ENCODE results near the gene PXN. TPM values are rescaled to one million over a fixed set of nuclear protein-coding genes. Genes with fewer than 3 reads are reported as not detected.
A peak's percentile ranks its signal among the peaks of the same experiment; 100 is the strongest.

The PXN gene
- polyA plus RNA-seq, 2 of the 4 experiments (the other 2 are of a cell fraction): 40.1 to 97.0 TPM

GRCh38 chr12:120228291-120229070 is 37.0 kb downstream of the PXN start (continued):
- TF ChIP-seq CBX2 (IDR thresholded peaks at IDR 0.05; ENCODE audit: borderline replicate concordance, low read depth) (no peak), MYC (IDR thresholded peaks at IDR 0.05; ENCODE audit: borderline replicate concordance, low read length) (peak; percentile 81; the same call in 1 of the 2 replicates), FOXS1 (CRISPR knock-in tag; IDR thresholded peaks at IDR 0.05) (no peak), TP53 (CRISPR knock-in tag; IDR thresholded peaks at IDR 0.05) (no peak; the same call in 1 of the 2 replicates), BCL3 (IDR thresholded peaks at IDR 0.05) (0 out of 3 replicates have a peak, but pooled peaks have one; percentile 31)

- ATAC-seq: no peak
- Histone ChIP-seq H3K4me1 (peaks cover 85% of the 10 kb centered on the region), H3K4me2 (peak overlapping the region; percentile 90), H3K27ac (peak overlapping the region; percentile 93 to 100), H3K4me3 (no peak overlapping the region), H3K9me3 (no peaks in the 10 kb centered on the region)
- TF ChIP-seq JUN (IDR thresholded peaks at IDR 0.05): no peak
- TF ChIP-seq RCOR1 (IDR thresholded peaks at IDR 0.05; ENCODE audit: low read depth, low read length): no peak
- no peak for TF ChIP-seq BHLHE40 (IDR thresholded peaks at IDR 0.05; ENCODE audit: low read depth, low read length)
- POLR2A ChIA-PET: interaction anchor here (0.8 to 9.0 kb wide), 7 partner anchors 11 to 89 kb away, joined by 3 to 220 read pairs (median 13); partner anchors contain the start of genes PXN, RNU4-1, RNU4-2 and RPLP0
- CTCF ChIA-PET: interaction anchor here (0.6 to 18.0 kb wide), 22 partner anchors 9 to 240 kb away, joined by 3 to 1367 read pairs (median 4); partner anchors contain the start of genes PXN, RNU4-1, RNU4-2 and RPLP0
- WGBS (ENCODE audit: missing lambda C conversion rate): 33% methylated on average over 3 of the region's 3 CpGs
- no peak for FAIRE-seq
- no peak for DNase-seq (ENCODE audit: low read depth in 1 of 2, low spot score in 1 of 2)
Observed at GRCh38 chr12:120228041-120228290, 37.6 kb downstream of the PXN start.

- peak overlapping the region; percentile 90 for H3K4me2 ChIP-seq
- no peak overlapping the region for H3K4me3 ChIP-seq
- no peaks in the 10 kb centered on the region for H3K9me3 ChIP-seq
- 66% methylated on average over 8 of the region's 8 CpGs for WGBS (ENCODE audit: missing lambda C conversion rate)
- ATAC-seq (no peak), DNase-seq (ENCODE audit: low read depth in 1 of 2, low spot score in 1 of 2) (no peak), FAIRE-seq (no peak)
- TF ChIP-seq JUNB (IDR thresholded peaks at IDR 0.05): no peak
- no peak for TF ChIP-seq POLR2AphosphoS2 (conservative IDR thresholded peaks at IDR 0.05; ENCODE audit: low read length)
- TF ChIP-seq MAX (IDR thresholded peaks at IDR 0.05): no peak
- TF ChIP-seq TFCP2L1 (CRISPR knock-in tag; IDR thresholded peaks at IDR 0.05): no peak
- no peak for TF ChIP-seq RAD21 (conservative IDR thresholded peaks at IDR 0.05 in 1 of 2, IDR thresholded peaks at IDR 0.05 in 1 of 2)
- TF ChIP-seq HOXA7 (CRISPR knock-in tag; IDR thresholded peaks at IDR 0.05): no peak
- ChIA-PET CTCF (interaction anchor here (0.6 to 18.0 kb wide), 23 partner anchors 8 to 241 kb away, joined by 3 to 1367 read pairs (median 4); partner anchors contain the start of genes PXN, RNU4-1, RNU4-2 and RPLP0), POLR2A (interaction anchor here (0.8 to 9.0 kb wide), 7 partner anchors 11 to 89 kb away, joined by 3 to 220 read pairs (median 13); partner anchors contain the start of genes PXN, RNU4-1, RNU4-2 and RPLP0)
- peaks cover 80% of the 10 kb centered on the region for H3K4me1 ChIP-seq
- H3K27ac ChIP-seq: peak overlapping the region; percentile 93 to 100
Observed at GRCh38 chr12:120227233-120228040, 38.1 kb downstream of the PXN start.

- Histone ChIP-seq H3K9me3 (no peaks in the 10 kb centered on the region), H3K27ac (peak overlapping the region in 1 of 2 experiments; percentile 67; a peak in 3 of 6 replicates), H3K4me1 (peaks cover 66% of the 10 kb centered on the region), H3K4me3 (no peak overlapping the region), H3K4me2 (no peak overlapping the region)
- WGBS (ENCODE audit: missing lambda C conversion rate): 89% methylated on average over 13 of the region's 13 CpGs
- DNase-seq (ENCODE audit: low read depth in 1 of 2, low spot score in 1 of 2) (no peak), ATAC-seq (no peak), FAIRE-seq (no peak)
- POLR2A ChIA-PET: interaction anchor here (0.6 to 9.0 kb wide), 4 partner anchors 17 to 65 kb away, joined by 5 to 220 read pairs (median 97); partner anchors contain the start of genes PXN, RNU4-1, RNU4-2 and RPLP0
- CTCF ChIA-PET: interaction anchor here (1.3 to 18.0 kb wide), 6 partner anchors 7 to 76 kb away, joined by 3 to 1367 read pairs (median 160); partner anchors contain the start of genes PXN, RNU4-1, RNU4-2 and RPLP0
- TF ChIP-seq TFCP2L1 (CRISPR knock-in tag; IDR thresholded peaks at IDR 0.05): no peak
- TF ChIP-seq MYC (IDR thresholded peaks at IDR 0.05; ENCODE audit: borderline replicate concordance, low read length): no peak
- TF ChIP-seq HDAC2 (IDR thresholded peaks at IDR 0.05): no peak
- no peak for TF ChIP-seq PHF8 (IDR thresholded peaks at IDR 0.05; ENCODE audit: borderline replicate concordance, low read depth)
- TF ChIP-seq BHLHE40 (IDR thresholded peaks at IDR 0.05; ENCODE audit: low read depth, low read length): no peak
- no peak for TF ChIP-seq EHF (CRISPR knock-in tag; IDR thresholded peaks at IDR 0.05)
- TF ChIP-seq CBX2 (IDR thresholded peaks at IDR 0.05; ENCODE audit: borderline replicate concordance, low read depth): no peak
- no peak for TF ChIP-seq CEBPB (IDR thresholded peaks at IDR 0.05)
- no peak for TF ChIP-seq POLR2AphosphoS2 (conservative IDR thresholded peaks at IDR 0.05; ENCODE audit: low read length)
- TF ChIP-seq ZFP36 (IDR thresholded peaks at IDR 0.05; ENCODE audit: borderline replicate concordance, partially characterized antibody): no peak
- TF ChIP-seq ZNF302 (CRISPR knock-in tag; IDR thresholded peaks at IDR 0.05): no peak
- no peak for TF ChIP-seq HEYL (CRISPR knock-in tag; IDR thresholded peaks at IDR 0.05)
Observed at GRCh38 chr12:120225852-120226640, 39.5 kb downstream of the PXN start.

All from A549 (cell line).